ENCODE measurements around the gene RABL6. TPM values are rescaled to one million over a fixed set of nuclear protein-coding genes. Genes with fewer than 3 reads are reported as not detected.
"Not testable (repeated sequence)": the region's sequence is repeated elsewhere in the genome, so short reads cannot be mapped to it uniquely, and the experiment has no call there.

RABL6 gene
- total RNA-seq, 1 donor from 2014 or later: 34.4 TPM

GRCh38 chr9:136840877-136841645 lies 33.3 kb downstream of the RABL6 start:
- peaks cover 19 to 30% (median 28%) of the 10 kb centered on the region in 3 donors for H3K4me1 ChIP-seq (ENCODE audit: control insufficient read depth in 3 of 3, insufficient read depth in 3 of 3, low read length in 3 of 3)
- H3K36me3 ChIP-seq (ENCODE audit: control insufficient read depth in 3 of 3, insufficient read depth in 3 of 3, low read length in 3 of 3): peaks cover 7 to 23% (median 19%) of the 10 kb centered on the region in 3 donors
- H3K9ac ChIP-seq (ENCODE audit: low read depth in 1 of 3, low read length in 3 of 3): peak overlapping the region in 1 of 3 donors; percentile 40
- H3K27ac ChIP-seq (ENCODE audit: low read depth, low read length): no peak overlapping the region
- H3K4me3 ChIP-seq (ENCODE audit: low read length in 3 of 3): no peak overlapping the region
- peaks cover 0 to 9% (median 0%) of the 10 kb centered on the region in 3 donors for H3K27me3 ChIP-seq (ENCODE audit: control insufficient read depth in 3 of 3, insufficient read depth in 3 of 3, low read length in 3 of 3)
- H3K9me3 ChIP-seq (ENCODE audit: control insufficient read depth in 3 of 3, low read length in 3 of 3): no peaks in the 10 kb centered on the region

DNA sequence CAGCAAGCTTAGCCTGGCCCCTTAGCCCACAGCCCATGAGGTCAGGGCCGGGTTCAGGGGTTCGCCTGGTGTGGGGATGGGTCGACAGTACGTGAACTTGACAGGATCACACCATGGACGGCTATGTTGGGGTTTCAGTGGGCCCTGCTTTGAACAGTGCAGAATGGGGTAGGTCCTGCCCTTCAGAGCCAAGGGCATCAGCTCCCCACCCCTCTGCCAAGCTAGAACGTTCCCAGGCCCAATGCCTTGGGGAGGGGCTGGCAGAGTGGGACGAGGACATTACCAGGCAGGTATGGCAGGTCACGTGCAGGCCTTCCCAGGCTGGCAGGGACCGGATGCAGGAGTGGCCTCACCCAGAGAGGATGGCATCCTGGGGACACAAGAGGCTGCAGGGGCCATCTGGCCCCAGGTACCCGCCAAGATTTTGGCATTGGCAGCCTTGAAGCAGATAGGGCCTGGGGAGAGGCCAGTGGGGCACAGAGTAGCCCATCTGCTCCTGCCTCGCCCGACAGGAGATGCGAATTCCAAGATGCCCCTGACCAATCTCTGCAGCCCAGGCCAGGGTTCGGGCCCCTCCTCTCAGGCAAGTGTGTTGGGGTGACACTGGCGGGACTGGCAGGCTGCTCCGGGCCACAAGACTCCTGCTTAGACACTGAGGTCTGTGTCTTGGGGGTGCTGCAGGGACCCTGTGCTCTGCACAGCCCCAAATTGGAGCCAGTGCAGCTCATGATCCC lies 34.1 kb downstream of the RABL6 start:
- not testable (repeated sequence) for H3K27ac ChIP-seq (ENCODE audit: low read depth, low read length)
- H3K9ac ChIP-seq (ENCODE audit: low read depth in 1 of 3, low read length in 3 of 3): peak overlapping the region in 1 of 3 donors; percentile 40
- H3K4me1 ChIP-seq (ENCODE audit: control insufficient read depth in 3 of 3, insufficient read depth in 3 of 3, low read length in 3 of 3): peaks cover 19 to 30% (median 28%) of the 10 kb centered on the region in 3 donors

DNA sequence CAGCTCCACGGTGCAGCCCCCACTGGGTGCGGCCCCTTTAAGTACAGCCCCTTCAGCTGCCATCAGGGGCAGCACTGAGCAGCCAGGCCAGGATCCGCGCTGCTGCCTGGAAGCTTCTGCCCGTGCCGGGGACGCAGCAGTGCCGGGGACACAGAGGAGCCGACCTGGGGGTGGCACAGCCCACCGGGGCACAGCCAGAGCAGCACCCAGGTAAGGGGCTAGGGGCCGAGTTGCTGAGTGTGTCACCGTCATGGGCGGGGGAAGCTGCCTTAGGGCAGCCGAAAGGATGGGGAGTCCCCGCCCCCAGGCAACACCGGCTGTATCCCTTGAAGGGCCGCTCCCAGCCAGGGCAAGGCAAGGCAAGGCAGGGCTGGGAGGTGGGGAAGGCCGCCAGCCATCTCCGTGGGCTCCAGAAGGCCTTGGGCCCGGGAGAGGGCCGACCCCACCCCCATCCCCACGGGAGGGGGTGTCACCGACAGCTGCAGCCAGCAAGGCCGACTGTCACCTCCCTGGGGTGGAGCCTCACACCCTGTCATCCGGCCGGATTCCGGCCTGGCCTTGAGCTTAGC lies 34.7 kb downstream of the RABL6 start, which contains the start of gene AJM1:
Gene AJM1 (plus strand): TSS at position 99 of the 569 bp plus-strand sequence. CDS start 1,937 bp downstream, outside the sequence.
- H3K9me3 ChIP-seq (ENCODE audit: control insufficient read depth in 3 of 3, low read length in 3 of 3); H3K27ac ChIP-seq (ENCODE audit: low read depth, low read length): not testable (repeated sequence)
- Histone ChIP-seq H3K36me3 (ENCODE audit: control insufficient read depth in 3 of 3, insufficient read depth in 3 of 3, low read length in 3 of 3) (peaks cover 7 to 18% (median 13%) of the 10 kb centered on the region in 3 donors), H3K9ac (ENCODE audit: low read depth in 1 of 3, low read length in 3 of 3) (peak within 1 kb of the TSS in 2 of 3 donors; percentile 65 to 74), H3K4me3 (ENCODE audit: low read length in 3 of 3) (peak within 1 kb of the TSS; percentile 60 to 76 (median 70)), H3K4me1 (ENCODE audit: control insufficient read depth in 3 of 3, insufficient read depth in 3 of 3, low read length in 3 of 3) (peaks cover 19 to 31% (median 29%) of the 10 kb centered on the region in 3 donors), H3K27me3 (ENCODE audit: control insufficient read depth in 3 of 3, insufficient read depth in 3 of 3, low read length in 3 of 3) (peaks cover 5 to 19% (median 7%) of the 10 kb centered on the region in 3 donors)

More for the DNA sequence above, 34.1 kb downstream of the RABL6 start:
- H3K27me3 ChIP-seq (ENCODE audit: control insufficient read depth in 3 of 3, insufficient read depth in 3 of 3, low read length in 3 of 3): peaks cover 5 to 15% (median 7%) of the 10 kb centered on the region in 3 donors
- H3K36me3 ChIP-seq (ENCODE audit: control insufficient read depth in 3 of 3, insufficient read depth in 3 of 3, low read length in 3 of 3): peaks cover 7 to 18% (median 13%) of the 10 kb centered on the region in 3 donors
- H3K9me3 ChIP-seq (ENCODE audit: control insufficient read depth in 3 of 3, low read length in 3 of 3): not testable (repeated sequence)
- H3K4me3 ChIP-seq (ENCODE audit: low read length in 3 of 3): peak overlapping the region; percentile 60 to 76 (median 70)

- peaks cover 7 to 13% (median 13%) of the 10 kb centered on the region in 3 donors for H3K36me3 ChIP-seq (ENCODE audit: control insufficient read depth in 3 of 3, insufficient read depth in 3 of 3, low read length in 3 of 3)
- peaks cover 7 to 24% (median 10%) of the 10 kb centered on the region in 3 donors for H3K27me3 ChIP-seq (ENCODE audit: control insufficient read depth in 3 of 3, insufficient read depth in 3 of 3, low read length in 3 of 3)
- peaks cover 26 to 38% (median 37%) of the 10 kb centered on the region in 3 donors for H3K4me1 ChIP-seq (ENCODE audit: control insufficient read depth in 3 of 3, insufficient read depth in 3 of 3, low read length in 3 of 3)
- not testable (repeated sequence) for H3K4me3 ChIP-seq (ENCODE audit: low read length in 3 of 3); H3K9me3 ChIP-seq (ENCODE audit: control insufficient read depth in 3 of 3, low read length in 3 of 3); H3K27ac ChIP-seq (ENCODE audit: low read depth, low read length)
- peak overlapping the region in 1 of 3 donors; percentile 16 for H3K9ac ChIP-seq (ENCODE audit: low read depth in 1 of 3, low read length in 3 of 3)
Observed at GRCh38 chr9:136843159-136843800, 35.5 kb downstream of the RABL6 start.

GRCh38 chr9:136843801-136844740 lies 36.3 kb downstream of the RABL6 start:
- Histone ChIP-seq H3K9ac (ENCODE audit: low read depth in 1 of 3, low read length in 3 of 3) (peak overlapping the region in 1 of 3 donors; percentile 16), H3K27me3 (ENCODE audit: control insufficient read depth in 3 of 3, insufficient read depth in 3 of 3, low read length in 3 of 3) (peaks cover 7 to 24% (median 10%) of the 10 kb centered on the region in 3 donors), H3K4me1 (ENCODE audit: control insufficient read depth in 3 of 3, insufficient read depth in 3 of 3, low read length in 3 of 3) (peaks cover 26 to 39% (median 38%) of the 10 kb centered on the region in 3 donors)
- H3K27ac ChIP-seq (ENCODE audit: low read depth, low read length); H3K4me3 ChIP-seq (ENCODE audit: low read length in 3 of 3); H3K36me3 ChIP-seq (ENCODE audit: control insufficient read depth in 3 of 3, insufficient read depth in 3 of 3, low read length in 3 of 3); H3K9me3 ChIP-seq (ENCODE audit: control insufficient read depth in 3 of 3, low read length in 3 of 3): not testable (repeated sequence)

DNA sequence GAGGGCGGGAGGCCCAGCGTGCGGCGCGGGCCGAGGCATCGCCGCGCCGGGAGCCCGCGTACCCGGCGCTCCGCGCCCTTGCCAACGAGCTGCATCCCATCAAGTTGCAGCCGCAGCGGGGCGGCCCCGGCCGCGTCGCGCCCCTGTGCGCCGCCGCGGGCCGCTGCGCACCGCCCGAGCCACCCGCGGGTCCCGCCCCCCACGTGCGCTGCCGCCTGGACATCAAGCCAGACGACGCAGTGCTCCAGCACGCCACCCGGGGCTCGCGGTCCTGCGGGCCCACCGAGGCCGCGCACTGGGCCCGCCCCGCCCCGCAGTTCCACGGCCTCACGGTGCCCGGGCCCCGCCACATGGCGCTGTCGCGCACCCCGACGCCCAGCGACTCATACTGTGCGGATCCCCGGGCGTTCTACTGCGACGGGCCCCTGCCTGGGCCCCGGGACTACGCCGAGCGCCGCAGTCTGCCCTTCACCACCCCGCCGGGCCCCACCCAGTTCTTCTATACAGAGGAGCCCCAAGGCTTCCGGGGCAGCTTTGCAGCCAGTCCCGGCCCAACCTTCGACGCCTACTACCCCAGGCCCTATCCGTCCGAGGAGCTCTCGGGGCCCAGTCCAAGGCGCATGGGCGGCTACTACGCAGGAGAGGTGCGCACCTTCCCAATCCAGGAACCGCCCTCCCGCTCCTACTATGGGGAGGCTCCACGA lies 37.2 kb downstream of the RABL6 start:
- Histone ChIP-seq H3K9me3 (ENCODE audit: control insufficient read depth in 3 of 3, low read length in 3 of 3) (no peaks in the 10 kb centered on the region), H3K36me3 (ENCODE audit: control insufficient read depth in 3 of 3, insufficient read depth in 3 of 3, low read length in 3 of 3) (peaks cover 0 to 3% (median under 1%) of the 10 kb centered on the region in 3 donors), H3K27me3 (ENCODE audit: control insufficient read depth in 3 of 3, insufficient read depth in 3 of 3, low read length in 3 of 3) (peaks cover 7 to 24% (median 10%) of the 10 kb centered on the region in 3 donors), H3K4me3 (ENCODE audit: low read length in 3 of 3) (no peak overlapping the region), H3K27ac (ENCODE audit: low read depth, low read length) (no peak overlapping the region), H3K9ac (ENCODE audit: low read depth in 1 of 3, low read length in 3 of 3) (no peak overlapping the region), H3K4me1 (ENCODE audit: control insufficient read depth in 3 of 3, insufficient read depth in 3 of 3, low read length in 3 of 3) (peaks cover 28 to 46% (median 41%) of the 10 kb centered on the region in 3 donors)

GRCh38 chr9:136845465-136846260 lies 37.9 kb downstream of the RABL6 start:
- no peak overlapping the region for H3K9ac ChIP-seq (ENCODE audit: low read depth in 1 of 3, low read length in 3 of 3)

More at GRCh38 chr9:136845465-136846260, 37.9 kb downstream of the RABL6 start:
- H3K4me1 ChIP-seq (ENCODE audit: control insufficient read depth in 3 of 3, insufficient read depth in 3 of 3, low read length in 3 of 3): peaks cover 34 to 51% (median 47%) of the 10 kb centered on the region in 3 donors
- H3K27me3 ChIP-seq (ENCODE audit: control insufficient read depth in 3 of 3, insufficient read depth in 3 of 3, low read length in 3 of 3): peaks cover 7 to 24% (median 10%) of the 10 kb centered on the region in 3 donors
- no peaks in the 10 kb centered on the region for H3K9me3 ChIP-seq (ENCODE audit: control insufficient read depth in 3 of 3, low read length in 3 of 3)
- no peak overlapping the region for H3K4me3 ChIP-seq (ENCODE audit: low read length in 3 of 3)
- H3K27ac ChIP-seq (ENCODE audit: low read depth, low read length): no peak overlapping the region
- peaks cover 0 to 7% (median 0%) of the 10 kb centered on the region in 3 donors for H3K36me3 ChIP-seq (ENCODE audit: control insufficient read depth in 3 of 3, insufficient read depth in 3 of 3, low read length in 3 of 3)
